Upper lobe of left lung (tissue), 4 donors: ENCODE measurements around the gene SUB1.
"Not testable (repeated sequence)": the region's sequence is repeated elsewhere in the genome, so short reads cannot be mapped to it uniquely, and the experiment has no call there.

Experiments used
- EP300 ChIP-seq, 4 donors: sonication (generic); formaldehyde crosslinking; IDR thresholded peaks; one replicate each; pipeline ENCODE4 v1.5.1; 2017; ENCODE audit warnings: antibody characterized with exemption in 4 of 4, control low read depth in 2 of 4
- POLR2A ChIP-seq, 4 donors: fragments of 450-650 bp; IDR thresholded peaks; one replicate each; pipeline ENCODE4 v1.5.1; 2016 to 2017; ENCODE audit warnings: antibody characterized with exemption in 4 of 4, mild to moderate bottlenecking in 2 of 4
- POLR2AphosphoS5 ChIP-seq, 2 donors: sonication (generic); formaldehyde crosslinking; IDR thresholded peaks; one replicate each; pipeline ENCODE4 v1.5.1; 2017; ENCODE audit warnings: antibody characterized with exemption in 2 of 2
- TF ChIP-seq, protein P1 (sequence below), 6 experiments: fragments of 450-650 bp in 4 of 6; fragments of 200-600 bp in 2 of 6; sonication (generic) in 2 of 6; IDR thresholded peaks; one replicate each; pipeline ENCODE4 v1.5.1; 2016 to 2019; ENCODE audit warnings: antibody characterized with exemption in 6 of 6

DNA sequence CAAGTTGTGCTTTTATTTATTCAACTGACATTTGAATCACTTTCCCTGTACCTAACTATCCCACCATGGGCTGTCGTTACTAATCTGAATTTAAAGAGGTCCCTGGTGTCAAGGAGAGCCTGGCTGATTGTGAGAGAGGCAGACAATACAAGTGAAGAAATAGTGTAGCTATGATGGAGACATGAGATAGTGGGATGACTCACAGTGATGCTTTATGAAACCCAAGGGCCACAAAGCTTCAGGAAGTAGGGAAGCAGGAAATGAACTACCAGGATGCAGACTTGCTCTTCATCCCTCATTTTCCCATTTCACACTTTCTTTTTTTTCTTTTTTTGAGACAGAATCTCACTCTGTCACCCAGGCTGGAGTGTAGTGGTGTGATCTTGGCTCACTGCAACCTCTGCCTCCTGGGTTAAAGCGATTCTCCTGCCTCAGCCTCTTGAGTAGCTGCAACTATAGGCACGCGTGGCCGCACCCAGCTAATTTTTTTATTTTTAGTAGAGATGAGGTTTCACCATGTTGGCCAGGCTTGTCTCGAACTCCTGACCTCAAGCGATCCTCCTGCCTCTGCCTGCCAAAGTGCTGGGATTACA lies 47.8 kb upstream of the SUB1 start:
- TF ChIP-seq EP300, POLR2A, POLR2AphosphoS5 (IDR thresholded peaks at IDR 0.05): not testable (repeated sequence)
- TF ChIP-seq, protein P1, sequence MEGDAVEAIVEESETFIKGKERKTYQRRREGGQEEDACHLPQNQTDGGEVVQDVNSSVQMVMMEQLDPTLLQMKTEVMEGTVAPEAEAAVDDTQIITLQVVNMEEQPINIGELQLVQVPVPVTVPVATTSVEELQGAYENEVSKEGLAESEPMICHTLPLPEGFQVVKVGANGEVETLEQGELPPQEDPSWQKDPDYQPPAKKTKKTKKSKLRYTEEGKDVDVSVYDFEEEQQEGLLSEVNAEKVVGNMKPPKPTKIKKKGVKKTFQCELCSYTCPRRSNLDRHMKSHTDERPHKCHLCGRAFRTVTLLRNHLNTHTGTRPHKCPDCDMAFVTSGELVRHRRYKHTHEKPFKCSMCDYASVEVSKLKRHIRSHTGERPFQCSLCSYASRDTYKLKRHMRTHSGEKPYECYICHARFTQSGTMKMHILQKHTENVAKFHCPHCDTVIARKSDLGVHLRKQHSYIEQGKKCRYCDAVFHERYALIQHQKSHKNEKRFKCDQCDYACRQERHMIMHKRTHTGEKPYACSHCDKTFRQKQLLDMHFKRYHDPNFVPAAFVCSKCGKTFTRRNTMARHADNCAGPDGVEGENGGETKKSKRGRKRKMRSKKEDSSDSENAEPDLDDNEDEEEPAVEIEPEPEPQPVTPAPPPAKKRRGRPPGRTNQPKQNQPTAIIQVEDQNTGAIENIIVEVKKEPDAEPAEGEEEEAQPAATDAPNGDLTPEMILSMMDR (IDR thresholded peaks at IDR 0.05), result not testable (repeated sequence)
